Natural killer cell (primary cell): ENCODE measurements around the gene POLG2. TPM values are rescaled to one million over a fixed set of nuclear protein-coding genes. Genes with fewer than 3 reads are reported as not detected.

Experiments
- ATAC-seq, 3 donors: fragments of 150-1000 bp in 2 of 3; fragments of 200-7000 bp in 1 of 3; cut with Tn5 transposase; 1 replicate in 1 of 3; 2 replicates in 2 of 3; pipeline ENCODE4 v1.10.0; 2021; ENCODE audit warnings: mild to moderate bottlenecking in 2 of 3, moderate library complexity in 2 of 3
- DNase-seq, 2 donors: peaks; one replicate each; pipeline versions ENCODE4 v3.0.0 to v3.0.0-alpha.2; 2013 to 2021; ENCODE audit warnings: mixed read lengths in 1 of 2
- H3K27ac ChIP-seq: one replicate; pipeline ENCODE4 v1.5.1; 2013; ENCODE audit warnings: mild to moderate bottlenecking, low read length
- H3K27me3 ChIP-seq: one replicate; pipeline ENCODE4 v1.6.1; 2013; ENCODE audit warnings: low read length; ENCODE audit not compliant: control insufficient read depth, insufficient read depth
- H3K36me3 ChIP-seq: one replicate; pipeline ENCODE4 v1.6.1; 2013; ENCODE audit warnings: low read length; ENCODE audit not compliant: control insufficient read depth, insufficient read depth
- H3K4me1 ChIP-seq: one replicate; pipeline ENCODE4 v1.6.1; 2013; ENCODE audit warnings: low read length; ENCODE audit not compliant: control insufficient read depth, insufficient read depth
- H3K4me3 ChIP-seq: one replicate; pipeline ENCODE4 v1.5.1; 2013; ENCODE audit warnings: low read length
- H3K9me3 ChIP-seq: one replicate; pipeline ENCODE4 v1.6.1; 2013; ENCODE audit warnings: low read length; ENCODE audit not compliant: control insufficient read depth, insufficient read depth
- H3K27ac Mint-ChIP-seq, 2 donors: one replicate each; pipeline ENCODE4 v1.8.0; 2022; ENCODE audit warnings: mild to moderate bottlenecking in 2 of 2, mixed read lengths in 2 of 2, moderate library complexity in 1 of 2
- H3K27me3 Mint-ChIP-seq, 2 donors: one replicate each; pipeline ENCODE4 v1.8.0; 2022; ENCODE audit warnings: low read depth in 2 of 2, mixed read lengths in 2 of 2
- H3K36me3 Mint-ChIP-seq: one replicate; pipeline ENCODE4 v1.8.0; 2022; ENCODE audit warnings: mixed read lengths
- H3K4me1 Mint-ChIP-seq, 2 donors: one replicate each; pipeline ENCODE4 v1.8.0; 2022; ENCODE audit warnings: mixed read lengths in 2 of 2
- H3K4me3 Mint-ChIP-seq: one replicate; pipeline ENCODE4 v1.8.0; 2022; ENCODE audit warnings: mild to moderate bottlenecking, moderate library complexity, mixed read lengths
- H3K9me3 Mint-ChIP-seq, 2 donors: one replicate each; pipeline ENCODE4 v1.8.0; 2022; ENCODE audit warnings: mixed read lengths in 2 of 2
- CTCF ChIP-seq: fragments of 200-600 bp; IDR thresholded peaks from one replicate; pipeline ENCODE4 v1.8.0; 2022; ENCODE audit warnings: antibody characterized with exemption
- WGBS: methylation state at CpG from one replicate; pipeline ENCODE4 v1.1.7; 2013; ENCODE audit warnings: missing lambda C conversion rate; ENCODE audit not compliant: insufficient coverage; 5-methylcytosine and 5-hydroxymethylcytosine counted together
- intact Hi-C: fragments of 100-400 bp; cut with micrococcal nuclease; formaldehyde crosslinking; loops from one replicate; pipeline ENCODE4 v1.14.2; 2022
- total RNA-seq, 4 donors: library from RNA; stranded (reverse); fragments of 120-200 nt in 1 of 4; gene quantifications; one replicate each; pipeline versions ENCODE4 v1.2.3 to v1.2.4, GENCODE V29; 2013 to 2022

The POLG2 gene
- total RNA-seq, 3 donors from 2014 or later (not counting 1 experiment from before 2014, with no cell fraction given): 34.7 to 65.3 (median 41.2) TPM

- peaks cover 13 to 21% of the 10 kb centered on the region in 2 donors for H3K4me1 Mint-ChIP-seq
- no peak overlapping the region for H3K4me3 ChIP-seq
- no peaks in the 10 kb centered on the region for H3K9me3 Mint-ChIP-seq
- H3K27ac ChIP-seq: no peak overlapping the region
- ATAC-seq: no peak
- 100% methylated on average over 1 of the region's 1 CpG for WGBS
- H3K9me3 ChIP-seq: no peaks in the 10 kb centered on the region
- peaks cover 19% of the 10 kb centered on the region for H3K36me3 Mint-ChIP-seq
- H3K4me3 Mint-ChIP-seq: no peak overlapping the region
- H3K4me1 ChIP-seq: no peaks in the 10 kb centered on the region
- no peaks in the 10 kb centered on the region for H3K27me3 Mint-ChIP-seq
- peaks cover 82% of the 10 kb centered on the region for H3K36me3 ChIP-seq
- no peak for DNase-seq
- no peak overlapping the region for H3K27ac Mint-ChIP-seq
- H3K27me3 ChIP-seq: no peaks in the 10 kb centered on the region
- intact Hi-C loops: no loop called here
- TF ChIP-seq CTCF: no peak
Observed at GRCh38 chr17:64515829-64516228, 19.0 kb upstream of the POLG2 start.

- Histone ChIP-seq H3K9me3 (no peaks in the 10 kb centered on the region), H3K36me3 (peaks cover 82% of the 10 kb centered on the region), H3K4me1 (no peaks in the 10 kb centered on the region), H3K27me3 (no peaks in the 10 kb centered on the region), H3K4me3 (no peak overlapping the region), H3K27ac (no peak overlapping the region)
- WGBS: 82% methylated on average over 2 of the region's 2 CpGs
- ATAC-seq (no peak), DNase-seq (no peak)
- Mint-ChIP-seq H3K4me1 (peaks cover 13 to 24% of the 10 kb centered on the region in 2 donors), H3K9me3 (no peaks in the 10 kb centered on the region), H3K36me3 (peaks cover 23% of the 10 kb centered on the region), H3K27ac (no peak overlapping the region), H3K27me3 (no peaks in the 10 kb centered on the region), H3K4me3 (no peak overlapping the region)
- no peak for TF ChIP-seq CTCF
- intact Hi-C loops: no loop called here
Observed at GRCh38 chr17:64515419-64515818, 18.6 kb upstream of the POLG2 start.

GRCh38 chr17:64509179-64509578 is 12.3 kb upstream of the POLG2 start:
- Mint-ChIP-seq H3K27me3 (no peaks in the 10 kb centered on the region), H3K9me3 (no peaks in the 10 kb centered on the region), H3K4me1 (peaks cover 45 to 51% of the 10 kb centered on the region in 2 donors), H3K4me3 (peak overlapping the region; percentile 45), H3K36me3 (peaks cover 33% of the 10 kb centered on the region), H3K27ac (no peak overlapping the region)
- Histone ChIP-seq H3K27ac (no peak overlapping the region), H3K27me3 (no peaks in the 10 kb centered on the region), H3K9me3 (no peaks in the 10 kb centered on the region), H3K4me3 (no peak overlapping the region), H3K36me3 (peaks cover 56% of the 10 kb centered on the region), H3K4me1 (peaks cover 10% of the 10 kb centered on the region)
- 95% methylated on average over 6 of the region's 6 CpGs for WGBS
- intact Hi-C loops: loop anchor here (5.0 kb wide), 3 partner anchors 138 to 737 kb away; partner anchors contain the start of genes CCDC47, DDX42 and SMURF2
- ATAC-seq (no peak), DNase-seq (no peak)
- TF ChIP-seq CTCF: no peak

GRCh38 chr17:64508683-64509082 is 11.8 kb upstream of the POLG2 start:
- H3K36me3 ChIP-seq: peaks cover 57% of the 10 kb centered on the region
- peaks cover 12% of the 10 kb centered on the region for H3K4me1 ChIP-seq
- WGBS: 100% methylated on average over 2 of the region's 2 CpGs
- no peaks in the 10 kb centered on the region for H3K27me3 ChIP-seq
- ATAC-seq (no peak), DNase-seq (no peak)
- Mint-ChIP-seq H3K4me1 (peaks cover 50 to 56% of the 10 kb centered on the region in 2 donors), H3K27ac (peak overlapping the region in 1 of 2 donors; percentile 97), H3K27me3 (no peaks in the 10 kb centered on the region), H3K36me3 (peaks cover 34% of the 10 kb centered on the region), H3K4me3 (peak overlapping the region; percentile 95), H3K9me3 (no peaks in the 10 kb centered on the region)
- intact Hi-C loops: loop anchor here (5.0 kb wide), 3 partner anchors 139 to 736 kb away; partner anchors contain the start of genes CCDC47, DDX42 and SMURF2
- no peaks in the 10 kb centered on the region for H3K9me3 ChIP-seq
- no peak overlapping the region for H3K4me3 ChIP-seq
- no peak overlapping the region for H3K27ac ChIP-seq
- TF ChIP-seq CTCF: no peak
